GM19238 (cell line): ENCODE results near the gene GH2.
"Not testable (repeated sequence)": the region's sequence is repeated elsewhere in the genome, so short reads cannot be mapped to it uniquely, and the experiment has no call there.

Source experiments
- DNase-seq: peaks from one replicate; pipeline ENCODE4 v3.0.0; 2011; ENCODE audit warnings: low spot score; ENCODE audit not compliant: insufficient read length

The GH2 gene

DNA sequence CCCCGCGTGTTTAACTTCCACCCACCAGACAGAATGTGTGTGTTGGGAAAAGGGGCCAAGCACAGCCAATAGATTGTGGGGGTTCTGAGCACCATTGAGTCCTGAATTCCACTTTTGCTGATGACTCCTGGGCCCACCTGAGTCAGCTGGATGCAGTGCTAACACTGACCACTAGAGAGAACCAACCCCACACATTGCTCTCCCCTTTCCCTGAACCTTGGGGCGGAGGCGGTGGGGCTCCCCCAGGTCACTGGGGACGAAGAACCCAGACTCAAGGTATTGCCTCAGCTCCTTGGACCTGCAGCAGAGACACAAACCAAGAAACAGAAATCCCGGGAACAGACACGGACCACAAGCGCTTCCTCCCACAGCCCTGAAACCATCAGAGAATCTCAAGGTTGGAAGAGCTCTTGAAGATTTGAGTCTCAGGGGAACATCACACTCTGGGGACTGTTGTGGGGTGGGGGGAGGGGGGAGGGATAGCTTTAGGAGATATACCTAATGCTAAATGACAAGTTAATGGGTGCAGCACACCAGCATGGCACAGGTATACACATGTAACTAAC, 7.6 kb downstream of the GH2 start:
- not testable (repeated sequence) for DNase-seq

DNA sequence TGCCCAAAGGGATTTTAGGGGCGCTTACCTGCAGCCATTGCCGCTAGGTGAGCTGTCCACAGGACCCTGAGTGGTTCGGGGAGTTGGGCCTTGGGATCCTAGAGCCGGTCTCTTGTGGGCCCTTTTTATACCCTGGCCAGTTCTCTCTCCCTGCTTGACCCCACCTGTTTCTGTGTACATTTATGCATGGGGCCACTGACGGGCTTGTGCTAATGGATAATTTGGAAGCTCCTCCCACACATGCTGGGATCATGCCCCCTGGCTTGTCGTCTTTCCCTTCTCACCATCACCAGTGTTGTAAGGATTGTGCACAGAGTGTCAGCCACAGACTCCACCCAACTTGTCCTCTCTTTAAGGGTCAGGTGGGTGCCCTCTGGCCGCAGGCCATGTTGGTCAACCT, 8.2 kb downstream of the GH2 start, which contains the start of gene CSH2:
CSH2 (minus strand) TSS at position 101 of the 400 bp plus-strand sequence; CDS start at position 38, 63 bp downstream.
- not testable (repeated sequence) for DNase-seq

DNA sequence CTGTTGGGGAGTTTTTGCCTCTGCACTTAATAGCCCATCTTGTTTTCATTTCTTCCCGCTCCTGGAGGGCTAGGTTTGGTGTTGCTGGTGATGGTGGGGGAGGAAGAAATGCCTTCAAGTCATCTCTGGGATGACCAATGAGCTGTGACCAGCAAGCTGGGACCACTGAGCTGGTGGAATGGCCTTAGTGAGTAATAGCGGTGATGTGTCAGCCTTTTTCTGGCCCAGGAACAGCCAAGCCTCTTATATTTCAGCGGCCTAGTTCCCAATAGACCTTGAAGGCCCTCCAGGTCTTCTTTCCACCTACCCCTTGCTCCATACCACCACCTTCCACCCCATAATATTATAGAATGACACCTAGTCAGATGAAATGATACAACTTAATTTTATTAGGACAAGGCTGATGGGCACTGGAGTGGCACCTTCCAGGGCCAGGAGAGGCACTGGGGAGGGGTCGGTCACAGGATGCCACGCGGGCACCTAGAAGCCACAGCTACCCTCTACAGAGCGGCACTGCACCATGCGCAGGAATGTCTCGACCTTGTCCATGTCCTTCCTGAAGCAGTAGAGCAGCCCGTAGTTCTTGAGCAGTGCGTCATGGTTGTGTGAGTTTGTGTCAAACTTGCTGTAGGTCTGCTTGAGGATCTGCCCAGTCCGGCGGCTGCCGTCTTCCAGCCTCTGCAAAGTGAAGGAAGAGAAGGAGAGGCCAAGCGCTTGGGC, 9.9 kb downstream of the GH2 start:
- not testable (repeated sequence) for DNase-seq

DNA sequence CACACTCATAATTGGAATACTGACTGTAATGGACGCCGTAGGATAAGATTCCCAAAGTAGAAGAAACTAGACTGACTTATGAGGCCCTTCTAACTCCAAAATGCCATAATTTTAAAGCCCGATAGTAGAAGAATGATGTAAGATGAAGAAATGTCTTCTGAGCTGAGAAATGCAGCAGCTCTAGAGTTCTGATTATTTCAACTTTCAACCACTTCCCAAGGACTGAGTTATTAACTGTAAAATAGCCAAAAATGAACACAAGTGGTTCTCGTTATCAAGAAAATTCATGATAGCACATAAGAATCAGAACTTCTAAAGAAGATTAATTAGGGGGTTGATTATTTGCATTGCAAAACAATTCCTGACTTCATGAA, 11.5 kb downstream of the GH2 start:
- DNase-seq = not testable (repeated sequence)

DNA sequence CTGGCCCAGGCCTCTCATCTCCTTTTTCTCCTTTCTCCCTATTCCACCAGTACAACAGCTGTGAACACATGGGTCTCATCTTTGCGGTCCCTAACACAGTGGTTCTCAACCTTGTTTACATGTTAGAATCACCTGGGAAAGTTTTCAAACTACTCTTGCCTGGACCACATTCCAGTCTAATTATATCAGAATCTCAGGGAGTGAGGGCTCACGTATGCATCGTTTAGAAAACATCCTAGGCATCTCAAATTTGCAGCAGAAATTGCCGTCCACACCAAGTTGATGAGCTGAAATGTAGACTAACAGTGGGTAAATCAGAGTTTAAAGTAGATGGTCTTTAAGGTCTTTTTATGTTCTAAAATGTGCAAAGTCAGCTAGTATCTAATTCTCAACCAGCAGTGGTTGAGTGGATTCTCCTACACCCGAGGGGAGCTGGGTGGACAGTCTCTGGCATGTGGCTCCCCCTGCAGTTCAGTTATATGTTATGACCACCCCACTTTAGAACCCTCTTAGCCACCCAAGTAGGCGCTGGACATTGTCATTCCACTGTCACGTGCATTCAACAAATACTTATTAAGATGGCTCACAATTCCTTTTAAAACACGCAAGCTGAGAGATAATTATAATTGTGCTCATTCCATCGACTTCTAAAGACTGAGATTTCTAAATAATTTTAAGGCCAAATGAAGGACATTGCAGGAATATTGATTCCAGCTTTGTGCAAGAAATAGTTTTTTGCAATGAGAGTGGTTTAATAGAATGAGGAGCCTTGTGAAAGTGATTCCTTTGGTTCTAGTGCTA, 12.1 kb downstream of the GH2 start:
- DNase-seq = not testable (repeated sequence)

DNA sequence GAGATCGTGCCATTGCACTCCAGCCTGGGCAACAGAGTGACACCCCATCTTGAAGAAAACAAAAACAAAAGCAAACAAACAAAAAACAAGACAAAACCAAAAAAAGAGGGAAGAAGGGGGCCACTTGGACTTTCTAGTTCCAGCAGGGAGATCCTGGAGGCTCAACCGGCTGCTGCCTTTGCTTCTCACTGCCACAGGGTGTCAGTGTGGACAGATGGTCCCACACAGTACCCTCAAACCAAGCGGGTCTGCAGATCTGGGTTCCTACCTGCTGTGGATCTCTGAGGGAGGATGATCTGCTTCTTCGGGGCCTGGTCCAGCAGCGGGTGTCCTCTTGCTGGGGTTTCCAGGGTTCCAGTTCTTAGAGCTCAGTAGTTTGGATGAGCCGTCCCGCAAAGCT, 15.1 kb downstream of the GH2 start:
- not testable (repeated sequence) for DNase-seq

DNA sequence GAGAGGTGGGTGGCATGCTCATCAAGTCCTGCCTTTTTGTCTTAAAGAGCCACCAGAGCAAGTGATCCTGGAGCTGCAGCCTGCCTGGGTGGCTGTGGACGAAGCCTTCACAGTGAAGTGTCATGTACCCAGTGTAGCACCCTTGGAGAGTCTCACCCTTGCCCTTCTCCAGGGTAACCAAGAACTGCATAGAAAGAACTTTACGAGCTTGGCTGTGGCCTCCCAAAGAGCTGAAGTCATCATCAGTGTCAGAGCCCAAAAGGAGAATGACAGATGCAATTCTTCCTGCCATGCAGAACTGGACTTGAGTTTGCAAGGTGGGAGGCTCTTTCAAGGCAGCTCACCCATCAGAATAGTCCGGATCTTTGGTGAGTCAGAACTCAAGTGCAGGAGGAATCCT, 22.5 kb downstream of the GH2 start:
- DNase-seq = no peak

DNA sequence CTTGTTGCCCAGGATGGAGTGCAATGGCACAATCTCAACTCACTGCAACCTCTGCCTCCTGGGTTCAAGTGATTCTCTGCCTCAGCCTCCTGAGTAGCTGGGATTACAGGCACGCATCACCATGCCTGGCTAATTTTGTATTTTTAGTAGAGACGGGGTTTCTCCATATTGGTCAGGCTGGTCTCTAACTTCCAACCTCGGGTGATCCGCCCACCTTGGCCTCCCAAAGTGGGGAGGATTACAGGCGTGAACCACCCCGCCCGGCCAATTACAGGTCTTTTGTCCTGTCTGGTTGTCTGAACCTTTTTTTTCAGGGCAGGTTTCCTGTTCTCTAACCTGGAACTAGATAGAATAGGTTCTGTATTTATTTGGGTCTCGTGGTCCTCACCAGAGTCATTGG, 25.3 kb downstream of the GH2 start:
- not testable (repeated sequence) for DNase-seq

DNA sequence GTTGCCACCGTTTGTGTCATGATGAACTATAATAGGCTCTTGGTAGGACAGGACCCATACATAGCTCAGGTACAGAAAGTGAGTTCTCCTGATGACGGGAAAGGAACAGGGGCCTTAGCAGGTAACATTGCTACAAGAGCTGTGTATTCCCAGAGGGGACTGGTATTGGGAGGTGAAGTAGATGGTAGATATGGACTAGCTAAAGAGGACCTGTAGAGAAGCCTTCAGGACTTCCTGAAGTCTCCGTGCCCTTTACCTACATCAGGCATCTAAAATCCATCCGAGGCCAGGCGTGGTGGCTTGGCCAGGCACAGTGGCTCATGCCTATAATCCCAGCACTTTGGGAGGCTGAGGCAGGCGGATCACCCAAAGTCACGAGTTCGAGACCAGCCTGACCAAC, 26.6 kb downstream of the GH2 start:
- DNase-seq = no peak

DNA sequence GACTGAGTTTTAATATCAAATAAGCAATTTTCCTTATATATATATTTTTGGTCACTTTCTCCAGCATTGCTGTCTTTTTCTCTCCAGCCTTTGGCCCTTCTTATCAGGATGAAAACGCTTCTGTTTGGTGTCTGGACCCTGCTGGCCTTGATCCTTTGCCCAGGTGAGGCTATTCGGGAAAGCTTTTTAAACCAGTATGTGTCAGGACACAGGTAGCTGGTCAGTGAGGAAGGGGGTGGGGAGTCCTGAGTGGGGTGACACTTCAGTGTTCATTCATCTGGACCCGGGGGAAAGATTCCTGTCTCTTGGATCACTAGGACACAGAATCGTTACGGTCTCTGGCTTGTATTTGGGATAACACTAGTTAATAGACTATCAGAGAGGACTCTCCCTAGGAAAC, 27.0 kb downstream of the GH2 start:
- DNase-seq = no peak

DNA sequence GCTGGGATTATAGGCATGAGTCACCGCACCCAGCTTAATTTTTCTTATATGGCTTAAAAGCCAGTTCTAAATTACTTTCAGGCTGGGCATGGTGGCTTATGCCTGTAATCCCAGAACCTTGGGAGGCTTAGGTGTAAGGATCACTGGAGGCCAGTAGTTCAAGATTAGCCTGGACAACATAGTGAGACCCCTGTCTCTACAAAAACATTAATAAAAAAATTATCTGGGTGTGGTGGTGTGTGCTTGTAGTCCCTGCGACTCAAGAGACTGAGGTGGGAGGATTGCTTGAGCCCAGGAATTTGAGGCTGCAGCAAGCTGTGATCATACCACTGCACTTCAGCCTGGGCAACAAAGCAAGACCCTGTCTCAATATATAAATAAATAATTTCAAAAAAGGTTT, 28.5 kb downstream of the GH2 start:
- DNase-seq = no peak

DNA sequence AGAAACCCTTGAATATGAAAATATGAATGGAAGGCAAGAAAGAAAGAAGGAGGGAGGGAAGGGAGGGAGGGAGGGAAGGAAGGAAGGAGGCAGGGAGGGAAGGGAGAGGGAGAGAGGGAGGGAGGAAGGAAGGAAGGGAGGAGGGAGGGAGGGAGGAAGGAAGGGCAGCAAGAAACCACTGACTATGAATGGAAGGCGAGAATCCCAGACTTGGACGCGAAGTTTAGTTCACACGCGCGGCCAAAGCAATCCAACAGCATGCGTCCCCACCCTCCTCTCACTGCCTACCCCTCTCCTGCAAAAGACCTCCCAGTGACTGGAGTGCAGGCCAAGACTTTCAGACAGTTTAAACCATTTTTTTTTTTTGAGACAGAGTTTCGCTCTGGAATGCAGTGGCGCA, 31.3 kb downstream of the GH2 start:
- DNase-seq = no peak

DNA sequence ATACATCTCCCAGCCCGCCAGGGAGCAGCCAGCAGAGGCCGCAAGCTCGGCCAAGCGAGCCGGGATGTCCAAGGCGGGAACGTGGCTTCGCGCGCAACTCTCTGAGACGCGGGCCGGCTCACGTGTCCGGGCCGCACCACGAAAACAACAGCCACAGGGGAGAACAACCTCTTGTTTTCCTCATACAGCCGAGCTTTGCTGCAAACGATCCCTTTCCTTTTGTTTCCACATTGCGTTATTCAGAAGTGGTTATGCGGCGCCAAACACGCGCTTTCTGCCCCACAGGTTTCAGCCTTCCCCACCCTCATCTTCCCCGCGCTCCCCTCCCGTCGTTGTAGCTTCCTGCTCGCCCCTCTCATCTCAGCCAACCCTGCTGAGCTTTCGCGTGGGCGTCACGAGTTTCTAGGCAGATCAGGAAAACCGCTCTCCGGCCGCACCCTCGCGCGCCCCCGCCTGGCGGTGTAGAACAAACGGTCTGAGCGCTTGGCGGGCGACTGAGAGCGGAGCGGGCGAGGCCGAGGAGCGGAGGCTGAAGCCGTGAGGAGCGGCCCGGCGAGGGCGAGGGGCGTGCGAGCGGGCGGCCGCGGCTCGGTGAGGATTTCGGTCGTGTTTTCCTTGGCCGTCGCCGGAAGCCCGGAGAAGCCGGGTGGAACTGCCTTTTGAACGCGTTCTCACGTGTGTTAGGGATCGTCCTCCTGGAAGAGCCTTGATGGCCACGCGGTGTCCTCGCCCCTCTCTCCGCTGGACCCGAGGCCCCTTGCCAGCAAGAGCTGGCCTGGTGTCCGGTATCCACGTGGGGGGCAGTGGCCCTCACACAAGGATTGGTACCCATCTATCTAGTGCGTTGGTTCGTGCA, 32.7 kb downstream of the GH2 start:
- DNase-seq = peak; percentile 96

DNA sequence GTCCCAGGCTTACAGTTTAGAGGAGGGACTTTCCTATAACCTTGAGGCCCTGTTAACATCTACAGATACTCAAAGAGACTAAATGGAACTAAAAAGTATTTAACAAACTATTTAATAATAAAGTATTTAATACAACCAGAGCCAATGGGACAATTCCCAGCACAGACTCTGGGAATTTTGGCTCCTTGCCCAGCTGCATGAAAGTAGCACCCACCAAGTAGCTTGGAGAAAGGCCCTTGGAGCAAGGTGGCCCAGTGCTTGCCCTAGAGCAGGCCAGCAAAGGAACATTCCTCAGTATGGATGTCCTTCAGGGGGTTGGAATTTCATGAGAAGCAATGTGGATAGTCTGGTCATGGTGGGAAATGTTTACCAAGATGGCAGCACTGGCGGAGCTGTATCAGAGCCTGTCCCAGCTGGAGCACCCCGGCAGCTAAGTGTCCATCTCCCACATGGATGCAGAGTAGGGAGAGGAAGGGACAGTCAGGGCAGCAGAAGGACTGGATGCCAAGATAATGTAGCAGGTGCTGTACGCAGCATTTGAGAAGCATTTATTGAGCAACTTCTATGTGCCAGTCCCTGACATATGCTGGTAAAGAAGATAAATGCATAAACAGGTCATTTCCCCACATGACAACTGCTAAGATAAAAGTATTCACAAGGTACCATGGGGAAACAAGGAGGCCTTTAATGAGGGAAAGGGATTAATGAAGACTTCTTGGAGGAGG, 34.1 kb downstream of the GH2 start:
- no peak for DNase-seq

DNA sequence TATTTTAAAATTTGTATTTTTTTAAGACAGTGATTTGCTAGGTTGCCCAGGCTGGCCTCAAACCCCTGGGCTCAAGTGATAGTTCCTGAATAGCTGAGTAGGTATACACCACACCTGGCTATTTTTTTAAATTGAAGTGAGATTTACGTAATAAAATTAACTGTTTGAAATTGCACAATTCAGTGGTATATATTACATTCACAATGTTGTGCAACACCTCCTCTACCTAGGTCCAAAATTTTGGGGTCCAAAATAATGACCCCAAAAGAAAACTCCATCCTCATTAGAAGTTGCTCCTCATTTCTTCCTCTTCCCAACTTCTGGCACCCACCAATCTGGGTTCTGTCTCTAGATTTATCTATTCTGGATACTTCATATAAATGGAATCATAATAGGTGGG, 36.2 kb downstream of the GH2 start:
- DNase-seq = no peak

DNA sequence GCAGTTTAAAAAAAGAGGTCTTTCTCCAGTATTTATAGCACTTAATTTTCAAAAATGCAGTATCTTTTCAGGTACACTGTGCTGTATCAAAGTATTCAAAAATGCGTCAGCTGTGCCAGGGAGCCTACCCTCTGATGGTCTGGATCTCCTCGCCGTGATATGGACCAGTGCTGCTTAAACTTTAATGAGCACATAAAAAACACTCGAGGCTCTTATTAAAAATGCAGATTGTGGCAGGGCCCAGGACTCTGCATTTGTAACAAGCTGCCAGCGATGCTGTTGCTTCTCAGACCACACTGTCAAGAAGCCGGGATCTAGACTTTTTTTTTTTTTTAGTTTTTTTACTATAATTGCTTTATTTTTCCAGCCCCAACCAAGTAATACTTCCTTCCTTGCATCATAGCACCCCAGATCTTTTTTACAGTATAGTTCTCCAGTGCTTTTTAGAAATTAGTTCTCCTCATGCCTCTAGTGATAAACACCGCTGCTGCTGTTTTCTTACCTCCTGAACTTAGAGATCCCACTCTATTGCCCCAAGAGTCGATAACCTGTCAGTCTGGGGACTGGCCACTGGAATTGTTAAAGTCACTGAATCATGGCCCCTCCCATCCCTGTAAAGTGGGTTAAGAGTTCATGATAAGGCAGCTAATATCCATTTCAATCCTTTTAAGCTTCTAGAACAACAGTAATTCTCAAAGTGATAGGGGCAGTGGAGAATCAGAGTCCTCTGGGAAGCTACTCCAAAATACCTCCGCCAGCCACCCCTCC, 37.6 kb downstream of the GH2 start:
- no peak for DNase-seq

DNA sequence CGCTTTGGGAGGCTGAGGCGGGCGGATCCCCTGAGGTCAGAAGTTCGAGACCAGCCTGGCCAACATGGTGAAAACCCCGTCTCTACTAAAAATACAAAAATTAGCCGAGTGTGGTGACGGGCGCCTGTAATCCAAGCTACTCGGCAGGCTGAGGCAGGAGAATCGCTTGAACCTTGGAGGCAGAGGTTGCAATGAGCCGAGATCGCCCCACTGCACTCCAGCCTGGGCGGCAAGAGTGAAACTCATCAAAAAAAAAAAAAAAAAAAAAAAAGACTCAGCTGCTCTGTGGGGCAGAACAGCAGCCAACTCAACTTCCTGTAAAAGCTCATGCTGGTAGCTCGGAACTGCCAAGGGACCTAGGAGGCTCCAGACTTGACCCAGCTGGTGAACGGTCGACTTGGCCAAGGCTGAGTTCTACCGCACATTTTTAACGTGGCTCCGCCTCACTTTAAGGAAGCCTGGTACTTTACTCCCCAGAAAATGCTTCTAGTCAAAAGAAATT, 38.3 kb downstream of the GH2 start:
- peak; percentile 52 for DNase-seq

DNA sequence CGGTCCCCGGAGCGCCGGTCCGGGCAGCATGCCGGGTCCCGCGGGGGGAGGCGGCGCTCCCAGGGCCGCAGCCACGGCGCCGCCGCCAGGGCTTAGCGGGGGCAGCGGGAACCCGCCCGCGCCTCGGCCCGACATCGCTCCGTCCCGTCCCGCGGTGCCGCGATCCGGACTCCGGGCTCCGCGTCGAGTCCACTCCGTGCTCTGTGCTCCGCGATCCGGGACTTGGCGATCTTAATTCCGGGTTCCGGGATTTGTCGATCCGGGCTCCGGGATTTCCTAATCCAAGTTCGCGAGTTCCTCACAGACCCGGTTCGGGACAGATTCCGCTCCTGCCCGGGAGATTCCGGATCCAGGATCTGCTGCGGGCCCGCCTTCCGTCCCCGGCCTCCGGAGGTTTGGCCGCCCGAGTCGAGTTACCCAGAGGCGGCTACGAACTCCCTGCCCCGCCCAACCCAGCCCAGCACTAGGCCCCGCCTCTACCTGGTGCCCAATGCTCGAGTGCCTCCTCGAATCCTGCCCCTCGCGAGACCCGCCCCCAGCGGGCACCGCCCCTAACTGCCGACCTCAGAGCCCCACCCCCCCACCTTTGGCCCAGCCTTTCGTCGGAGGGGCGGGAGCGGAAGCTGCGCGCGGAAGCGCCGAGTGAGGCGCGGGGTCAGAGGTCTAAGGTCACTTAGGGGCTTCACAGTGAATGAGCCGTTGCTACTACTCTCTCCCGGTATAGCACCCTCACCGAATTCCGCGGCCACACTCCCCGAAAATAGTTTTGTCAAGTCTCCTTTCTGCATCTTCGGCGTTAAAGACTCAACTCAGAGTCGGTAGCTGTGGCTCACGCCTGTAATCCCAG, 39.0 kb downstream of the GH2 start, which contains the start of gene SMARCD2:
SMARCD2 (minus strand) TSS at position 146 of the 847 bp plus-strand sequence; CDS start at position 135, 11 bp downstream.
- DNase-seq = peak; percentile 94

DNA sequence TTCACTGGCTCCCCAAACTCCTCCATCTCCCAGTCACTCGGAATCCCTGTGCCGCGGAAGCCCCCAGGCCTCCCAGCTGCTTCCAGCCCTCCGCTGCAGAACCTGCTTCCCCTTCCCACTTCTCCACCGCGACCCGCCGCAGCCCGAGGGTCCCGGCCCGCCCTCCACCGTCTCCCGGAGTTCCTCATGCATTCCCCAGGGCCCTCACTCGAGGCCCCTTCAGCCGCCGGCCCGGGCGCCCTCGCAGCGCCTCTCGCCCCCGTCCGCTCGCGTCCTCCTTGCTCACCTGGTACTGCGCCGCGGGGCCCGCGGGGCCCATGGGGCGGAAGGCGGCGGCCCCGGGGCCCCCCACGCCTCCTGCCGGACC, 39.6 kb downstream of the GH2 start:
- peak; percentile 27 for DNase-seq
